ENCODE results near the gene ALDH3B2. TPM values are rescaled to one million over a fixed set of nuclear protein-coding genes. Genes with fewer than 3 reads are reported as not detected.

The ALDH3B2 gene
- total RNA-seq, 1 experiment from 2014 or later, result not detected

DNA sequence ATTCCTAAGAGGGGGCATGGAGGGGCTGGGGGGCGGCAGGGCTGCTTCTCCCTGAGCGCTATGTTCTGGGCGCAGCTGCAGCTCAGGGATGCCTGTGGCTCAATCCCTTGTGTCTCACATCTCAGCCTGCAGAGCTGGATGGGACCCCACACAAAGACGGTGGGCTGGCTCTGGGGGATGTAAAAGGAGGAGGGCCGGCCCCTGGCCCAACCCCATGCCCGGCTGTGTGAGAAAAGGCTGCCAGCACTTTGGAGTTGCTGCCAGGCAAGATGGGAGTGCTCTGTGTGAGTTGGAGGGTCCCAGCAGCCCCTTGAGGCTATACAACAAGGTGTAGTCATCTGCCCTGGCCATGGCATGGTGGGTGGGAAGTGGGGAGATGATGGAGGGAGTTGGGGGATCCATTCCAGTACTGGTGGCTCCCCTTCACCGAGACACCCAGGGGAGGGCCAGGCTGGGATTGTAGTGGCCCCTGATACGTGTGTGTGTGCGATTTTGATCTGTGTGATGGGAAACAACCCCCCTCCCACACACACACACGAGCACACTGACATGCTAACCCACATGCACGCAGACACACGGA is 33.6 kb downstream of the ALDH3B2 start:
- H3K9me3 Mint-ChIP-seq, result peaks cover 0 to 4% of the 10 kb centered on the region in 2 experiments; a peak in 2 of 5 replicates
- no peak overlapping the region for H2BK15ac ChIP-seq (ENCODE audit: low read depth, low read length)
- peaks cover 7% of the 10 kb centered on the region; the same call in 1 of the 2 replicates for H3K27me3 ChIP-seq (ENCODE audit: insufficient read depth, low read length)
- no peak for DNase-seq
- H3K27me3 Mint-ChIP-seq (ENCODE audit: low read depth), result peaks cover 49% of the 10 kb centered on the region
- no peak overlapping the region for H3K56ac ChIP-seq (ENCODE audit: insufficient read length, low read depth, low read length)
- no peak overlapping the region for H3K27ac Mint-ChIP-seq
- no peak overlapping the region for H3T11ph ChIP-seq (ENCODE audit: low read length)
- H3K18ac ChIP-seq (ENCODE audit: insufficient read length, low read depth, low read length), result no peak overlapping the region
- no peak overlapping the region for H3K4ac ChIP-seq (ENCODE audit: low read depth, low read length)
- H3K79me2 ChIP-seq (ENCODE audit: insufficient read depth, low read length), result no peaks in the 10 kb centered on the region
- no peak overlapping the region for H2BK120ac ChIP-seq (ENCODE audit: low read depth, low read length, poor library complexity, severe bottlenecking)
- no peak overlapping the region for H3K14ac ChIP-seq (ENCODE audit: insufficient read depth, low read length)
- H3K4me2 ChIP-seq (ENCODE audit: insufficient read depth, insufficient read length, low read length), result no peak overlapping the region
- H3K4me3 Mint-ChIP-seq, result no peak overlapping the region
- no CpG with 5 or more reads among the region's 12 CpGs for whole genome bisulfite sequencing (ENCODE audit: extremely low coverage, insufficient read length, low lambda C conversion rate)
- peaks cover 6 to 9% of the 10 kb centered on the region in 2 experiments; a peak in 3 of 4 replicates for H3K4me1 Mint-ChIP-seq
- no peak overlapping the region for H3K27ac ChIP-seq (ENCODE audit: insufficient read length, low read depth, low read length)
- H4K5ac ChIP-seq (ENCODE audit: insufficient read length, low read depth, low read length), result no peak overlapping the region
- H3K36me3 Mint-ChIP-seq (ENCODE audit: insufficient read depth in 1 of 3, low read depth in 3 of 3), result no peaks in the 10 kb centered on the region; a peak in 1 of 7 replicates
- no peak overlapping the region for H2BK5ac ChIP-seq (ENCODE audit: insufficient read length, low read length)
- H3K23ac ChIP-seq (ENCODE audit: insufficient read length, low read depth, low read length), result no peak overlapping the region
- no peaks in the 10 kb centered on the region for H4K20me1 ChIP-seq (ENCODE audit: control insufficient read depth, insufficient read depth, insufficient read length)
- no peak overlapping the region for H4K91ac ChIP-seq (ENCODE audit: insufficient read length, low read depth, low read length)
- no peak overlapping the region for H4K8ac ChIP-seq (replicated peaks; ENCODE audit: insufficient read length, low read depth, low read length)
- H3K23me2 ChIP-seq (ENCODE audit: insufficient read length, low read depth, low read length, poor library complexity, severe bottlenecking), result no peaks in the 10 kb centered on the region
- H3K9ac ChIP-seq (ENCODE audit: extremely low read depth, insufficient read length, low read length), result no peak overlapping the region
- no peak for TF ChIP-seq CTCF (conservative IDR thresholded peaks at IDR 0.05)
- no peak overlapping the region for H2BK12ac ChIP-seq (ENCODE audit: insufficient read length, low read depth, low read length)
- no peak overlapping the region for H2AK5ac ChIP-seq (ENCODE audit: insufficient read length, low read length)
- H3K4me1 ChIP-seq (ENCODE audit: insufficient read depth, low read length), result no peaks in the 10 kb centered on the region
- H3K79me1 ChIP-seq (ENCODE audit: insufficient read depth, low read depth, low read length, poor library complexity, severe bottlenecking), result no peaks in the 10 kb centered on the region
- H2AFZ ChIP-seq (ENCODE audit: low read length), result no peak overlapping the region
- no peaks in the 10 kb centered on the region for H3K9me3 ChIP-seq (ENCODE audit: control insufficient read depth, low read depth, low read length)
- no peak overlapping the region for H2BK20ac ChIP-seq (ENCODE audit: low read depth, low read length, poor library complexity, severe bottlenecking)
